Right ventricle myocardium superior (tissue), 1 donor: ENCODE data around the gene KCNJ9. TPM values are rescaled to one million over a fixed set of nuclear protein-coding genes. Genes with fewer than 3 reads are reported as not detected.
A peak's percentile ranks its signal among the peaks of the same experiment; 100 is the strongest.

Experiments used
- ATAC-seq: fragments of 200-7000 bp; cut with Tn5 transposase; one replicate; pipeline ENCODE4 v1.9.1; 2020; ENCODE audit warnings: mild to moderate bottlenecking; ENCODE audit not compliant: poor library complexity
- DNase-seq: peaks from one replicate; pipeline ENCODE4 v3.0.0-alpha.2; 2020
- intact Hi-C: fragments of 100-400 bp; cut with DNase I; formaldehyde crosslinking; loops from one replicate; pipeline ENCODE4 v1.11.2; 2022
- total RNA-seq: library from RNA; stranded (reverse); fragmentation: NEBNext Ultra II Directional; extraction: Animal tissue kit (Norgen Biotek cat#: 25700); gene quantifications from one replicate; pipeline ENCODE4 v1.2.1, GENCODE V29; 2021
- donor health status: DM: no; HTN: yes; CAD: no; lungs with severe emphysema.

KCNJ9 gene
- total RNA-seq, 1 donor from 2014 or later = not detected

DNA sequence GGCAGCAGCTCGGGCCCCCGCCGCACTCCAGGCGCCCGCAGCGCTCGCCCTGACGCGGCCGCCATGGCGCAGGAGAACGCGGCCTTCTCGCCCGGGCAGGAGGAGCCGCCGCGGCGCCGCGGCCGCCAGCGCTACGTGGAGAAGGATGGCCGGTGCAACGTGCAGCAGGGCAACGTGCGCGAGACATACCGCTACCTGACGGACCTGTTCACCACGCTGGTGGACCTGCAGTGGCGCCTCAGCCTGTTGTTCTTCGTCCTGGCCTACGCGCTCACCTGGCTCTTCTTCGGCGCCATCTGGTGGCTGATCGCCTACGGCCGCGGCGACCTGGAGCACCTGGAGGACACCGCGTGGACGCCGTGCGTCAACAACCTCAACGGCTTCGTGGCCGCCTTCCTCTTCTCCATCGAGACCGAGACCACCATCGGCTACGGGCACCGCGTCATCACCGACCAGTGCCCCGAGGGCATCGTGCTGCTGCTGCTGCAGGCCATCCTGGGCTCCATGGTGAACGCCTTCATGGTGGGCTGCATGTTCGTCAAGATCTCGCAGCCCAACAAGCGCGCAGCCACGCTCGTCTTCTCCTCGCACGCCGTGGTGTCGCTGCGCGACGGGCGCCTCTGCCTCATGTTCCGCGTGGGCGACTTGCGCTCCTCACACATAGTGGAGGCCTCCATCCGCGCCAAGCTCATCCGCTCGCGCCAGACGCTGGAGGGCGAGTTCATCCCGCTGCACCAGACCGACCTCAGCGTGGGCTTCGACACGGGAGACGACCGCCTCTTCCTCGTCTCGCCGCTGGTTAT, 2.8 kb downstream of the KCNJ9 start:
- intact Hi-C loops = loop anchor here (5.0 to 10.0 kb wide), 2 partner anchors 37 to 291 kb away; no protein-coding TSS in a partner anchor
- peak; percentile 80 for DNase-seq
- peak; percentile 83 for ATAC-seq

DNA sequence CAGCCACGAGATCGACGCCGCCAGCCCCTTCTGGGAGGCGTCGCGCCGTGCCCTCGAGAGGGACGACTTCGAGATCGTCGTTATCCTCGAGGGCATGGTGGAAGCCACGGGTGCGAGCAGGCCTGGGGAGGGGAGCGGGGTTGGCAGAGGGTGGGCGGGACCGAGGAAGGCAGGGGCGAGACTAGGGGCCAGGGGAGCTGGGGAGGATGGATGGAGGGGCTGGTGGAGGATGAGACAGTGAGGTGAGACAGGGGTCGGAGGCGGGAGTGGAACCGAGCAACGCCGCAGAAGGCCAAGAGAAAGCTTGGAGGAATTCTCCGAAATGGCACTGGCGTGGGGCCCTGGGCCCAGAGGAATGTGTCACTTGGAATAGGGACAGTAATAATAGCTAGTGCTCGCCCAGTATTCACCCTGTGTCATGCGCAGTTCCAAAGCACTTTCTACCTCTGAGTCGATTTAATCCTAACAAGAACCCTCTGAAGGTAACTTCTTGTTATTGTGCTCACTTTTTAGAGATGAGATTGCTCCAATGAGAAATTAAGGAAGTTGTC, 3.5 kb downstream of the KCNJ9 start:
- DNase-seq (no peak), ATAC-seq (no peak)
- intact Hi-C loops = loop anchor here (5.0 to 10.0 kb wide), 2 partner anchors 38 to 290 kb away; no protein-coding TSS in a partner anchor

DNA sequence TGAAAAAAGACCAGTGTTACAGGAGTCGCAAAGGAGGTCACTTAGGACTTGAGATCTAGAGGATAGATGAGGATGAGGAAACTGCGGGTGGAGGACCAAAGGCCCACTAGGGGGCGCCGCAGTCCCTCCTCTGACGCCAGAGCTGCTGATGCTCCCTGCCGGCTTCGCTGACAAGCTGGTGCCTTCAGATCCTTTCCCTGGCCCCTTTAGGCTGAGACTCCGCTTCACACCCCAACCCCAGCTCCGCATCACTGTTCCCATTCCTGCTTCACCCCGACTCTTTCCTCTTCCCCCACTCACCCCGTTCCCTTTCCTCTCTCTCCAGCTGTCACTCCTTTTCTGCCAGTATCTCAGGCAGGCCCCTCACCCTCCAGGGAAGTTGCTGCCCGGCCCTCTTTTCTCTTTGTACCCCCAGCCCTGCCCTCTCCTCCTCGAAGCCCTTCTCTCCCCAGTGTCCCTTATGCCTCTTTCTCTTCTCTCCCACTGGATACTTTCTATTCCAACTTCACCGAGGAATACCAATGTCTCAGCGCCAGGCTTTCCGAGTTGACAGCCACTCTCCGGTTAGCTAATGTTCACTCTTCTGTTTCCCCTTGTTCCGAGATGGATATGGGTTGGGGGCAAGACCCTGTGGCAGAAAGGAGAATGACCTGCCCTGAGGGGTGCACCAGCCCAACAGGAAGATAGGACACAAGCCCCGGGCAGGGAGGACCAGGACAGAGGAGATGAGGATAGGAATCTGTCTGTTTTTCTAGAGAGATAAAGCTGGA, 4.5 kb downstream of the KCNJ9 start:
- peak; percentile 91 for DNase-seq
- intact Hi-C loops = loop anchor here (10.0 kb wide), 1 partner anchor 289 kb away; no protein-coding TSS in a partner anchor
- peak; percentile 82 for ATAC-seq

DNA sequence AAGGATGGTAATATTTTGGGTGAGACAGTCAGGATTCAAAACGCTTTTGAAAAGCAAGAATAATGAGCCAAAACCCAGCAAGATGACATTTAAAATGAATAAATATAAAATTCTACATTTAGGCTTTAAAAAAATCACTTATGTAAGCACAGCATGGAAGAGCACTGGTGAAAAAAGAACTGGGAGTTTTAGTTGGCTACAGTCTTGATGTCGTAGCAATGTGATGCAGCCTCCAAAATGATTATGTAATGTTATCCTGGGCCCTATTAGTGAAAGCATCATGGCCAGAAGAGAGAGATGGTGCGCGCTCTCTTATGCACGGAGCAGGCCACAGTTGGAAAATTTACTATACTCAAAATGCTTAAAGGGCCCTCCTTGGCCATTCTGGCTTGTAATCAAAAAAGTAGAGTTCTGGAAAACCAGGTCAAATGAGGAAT, 5.1 kb downstream of the KCNJ9 start:
- DNase-seq (no peak), ATAC-seq (peak; percentile 54)
- intact Hi-C loops = loop anchor here (10.0 kb wide), 1 partner anchor 288 kb away; no protein-coding TSS in a partner anchor

DNA sequence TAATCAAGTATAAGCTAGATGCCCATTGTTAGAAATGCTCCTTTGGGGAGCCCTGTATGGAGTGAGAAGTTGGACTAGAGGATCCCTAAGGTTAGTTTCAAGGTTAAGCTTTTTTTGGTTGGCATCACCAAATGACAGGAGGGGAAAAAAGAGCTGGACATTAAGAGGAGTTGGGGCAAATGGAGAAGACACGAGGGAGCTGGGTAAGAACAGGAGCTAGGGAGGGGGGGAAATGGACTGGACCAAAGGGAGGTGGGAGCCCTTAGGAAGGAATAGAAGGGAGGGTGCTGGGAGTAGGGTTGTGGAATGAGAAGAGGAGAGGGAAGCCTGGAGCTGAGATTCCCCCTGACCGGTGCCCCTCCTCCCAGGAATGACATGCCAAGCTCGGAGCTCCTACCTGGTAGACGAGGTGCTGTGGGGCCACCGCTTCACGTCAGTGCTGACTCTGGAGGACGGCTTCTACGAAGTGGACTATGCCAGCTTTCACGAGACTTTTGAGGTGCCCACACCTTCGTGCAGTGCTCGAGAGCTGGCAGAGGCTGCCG, 5.9 kb downstream of the KCNJ9 start:
- DNase-seq (no peak), ATAC-seq (no peak)
- intact Hi-C loops = loop anchor here (10.0 kb wide), 1 partner anchor 288 kb away; no protein-coding TSS in a partner anchor

DNA sequence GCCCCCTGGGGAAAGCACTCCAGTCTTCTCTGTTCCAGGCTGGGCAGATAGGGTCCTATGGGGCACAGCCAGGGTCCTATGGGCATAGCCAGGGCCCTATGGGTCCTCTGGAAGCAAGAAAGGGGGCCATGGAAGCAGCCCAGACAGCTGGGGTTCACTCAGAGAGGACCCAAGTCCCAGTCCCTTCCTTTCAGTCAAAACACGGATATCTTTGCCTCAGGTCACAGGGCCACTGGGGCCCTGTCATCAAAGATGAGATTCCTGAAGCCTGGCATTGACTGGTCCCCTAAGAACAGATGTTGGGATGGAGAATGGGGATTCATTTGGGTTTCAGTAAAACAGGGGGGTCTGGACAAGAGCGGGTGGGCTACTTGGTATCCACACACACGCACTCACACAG, 8.5 kb downstream of the KCNJ9 start:
- intact Hi-C loops = loop anchor here (10.0 kb wide), 1 partner anchor 285 kb away; no protein-coding TSS in a partner anchor
- ATAC-seq (no peak), DNase-seq (no peak)

DNA sequence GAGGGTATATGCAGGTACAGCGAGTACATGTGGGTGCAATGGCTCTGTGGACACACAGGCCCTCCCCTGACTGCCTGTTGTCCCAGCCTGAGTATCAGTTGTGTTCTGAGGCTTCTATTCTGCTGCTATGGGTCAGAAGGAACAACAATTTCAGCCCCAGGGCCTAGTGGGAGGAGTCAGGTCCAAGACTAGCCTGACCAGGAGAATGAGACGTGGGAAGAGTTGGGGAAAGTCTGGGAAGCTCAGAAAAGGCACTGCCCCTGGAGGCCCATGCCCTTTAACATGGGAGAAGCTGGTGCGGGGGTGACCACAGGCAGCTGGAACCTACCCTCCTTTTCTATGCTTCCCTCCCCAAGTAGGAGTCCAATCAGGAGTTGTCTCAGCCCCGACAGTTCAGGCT, 9.4 kb downstream of the KCNJ9 start:
- DNase-seq (no peak), ATAC-seq (no peak)
- intact Hi-C loops = no loop called here

DNA sequence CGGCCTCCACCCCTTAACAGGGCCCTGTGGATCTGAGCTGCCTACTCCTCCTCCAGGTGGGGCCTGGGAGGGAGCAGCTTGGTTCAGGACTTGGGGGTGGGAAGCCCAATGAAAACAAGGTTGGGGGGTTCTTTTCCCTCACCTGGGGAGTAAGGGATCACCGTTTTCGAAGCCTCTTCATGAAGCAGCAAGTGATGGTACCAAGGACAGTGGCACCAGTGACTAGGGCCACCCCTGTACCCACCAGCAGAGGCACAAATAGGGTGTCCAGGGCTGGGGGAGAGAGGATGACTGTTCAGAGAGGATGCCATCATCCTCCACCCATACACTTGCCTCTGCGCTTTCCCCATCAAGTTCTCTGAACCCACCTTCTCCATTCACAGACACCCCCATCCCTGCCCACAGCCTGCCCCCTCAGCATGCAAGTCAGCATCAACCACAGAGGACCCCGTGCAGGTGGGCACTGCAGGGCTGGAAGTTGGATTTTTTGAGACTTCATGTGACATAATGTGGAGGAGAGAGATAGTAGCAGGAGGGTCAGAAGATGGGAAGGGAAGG, 10.4 kb downstream of the KCNJ9 start:
- DNase-seq = no peak
- no peak for ATAC-seq
- intact Hi-C loops = no loop called here

DNA sequence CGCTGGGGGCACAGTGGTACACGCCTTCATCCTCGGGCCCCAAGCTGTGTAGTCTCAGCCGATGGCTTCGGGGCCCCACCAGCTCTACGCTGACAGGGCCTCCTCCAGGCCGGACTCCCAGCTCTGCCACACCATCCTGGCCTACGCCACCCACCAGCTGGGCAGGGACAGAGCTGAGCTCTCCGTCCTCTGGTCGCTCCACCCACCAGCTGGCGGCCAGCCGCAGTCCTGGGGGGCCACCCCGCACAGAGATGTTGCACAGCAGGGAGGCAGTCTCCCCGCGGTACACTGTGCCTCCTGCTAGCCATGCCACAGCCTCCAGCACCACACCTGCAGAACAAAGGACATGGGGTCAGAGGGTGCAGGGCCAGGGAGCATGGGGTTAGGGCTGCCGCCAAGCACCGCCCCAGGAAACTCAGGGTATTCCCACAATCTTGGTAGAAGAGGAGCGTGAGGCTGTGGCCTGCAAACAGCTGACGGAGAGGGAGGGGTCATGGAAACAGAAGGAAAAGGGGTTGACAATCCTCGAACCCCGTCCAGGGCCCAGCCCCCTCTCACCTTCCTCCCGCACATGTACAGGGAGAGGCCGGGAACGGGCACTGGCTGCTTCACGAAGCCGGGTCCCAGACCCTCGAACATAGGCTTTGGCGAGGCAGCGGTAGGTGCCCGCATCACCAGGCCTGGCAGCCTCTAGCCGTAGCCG, 11.2 kb downstream of the KCNJ9 start:
- no peak for ATAC-seq
- DNase-seq = no peak
- intact Hi-C loops = no loop called here

DNA sequence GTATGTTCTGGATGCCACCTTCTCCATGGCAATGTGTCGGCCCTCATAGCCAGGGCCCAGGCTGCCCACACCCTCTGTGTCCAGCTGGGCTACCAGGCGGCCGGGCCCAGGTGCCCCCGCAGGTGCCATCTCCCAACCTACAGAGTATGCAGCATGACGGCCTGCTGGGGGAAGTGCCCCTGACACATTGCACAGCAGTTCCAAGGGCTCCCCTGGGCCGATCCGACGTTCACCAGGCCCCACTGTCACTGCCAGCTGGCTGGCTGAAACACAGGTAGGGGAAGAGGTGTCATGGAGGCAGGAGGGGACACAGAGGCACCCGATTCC, 11.7 kb downstream of the KCNJ9 start:
- DNase-seq (no peak), ATAC-seq (no peak)
- intact Hi-C loops = no loop called here

DNA sequence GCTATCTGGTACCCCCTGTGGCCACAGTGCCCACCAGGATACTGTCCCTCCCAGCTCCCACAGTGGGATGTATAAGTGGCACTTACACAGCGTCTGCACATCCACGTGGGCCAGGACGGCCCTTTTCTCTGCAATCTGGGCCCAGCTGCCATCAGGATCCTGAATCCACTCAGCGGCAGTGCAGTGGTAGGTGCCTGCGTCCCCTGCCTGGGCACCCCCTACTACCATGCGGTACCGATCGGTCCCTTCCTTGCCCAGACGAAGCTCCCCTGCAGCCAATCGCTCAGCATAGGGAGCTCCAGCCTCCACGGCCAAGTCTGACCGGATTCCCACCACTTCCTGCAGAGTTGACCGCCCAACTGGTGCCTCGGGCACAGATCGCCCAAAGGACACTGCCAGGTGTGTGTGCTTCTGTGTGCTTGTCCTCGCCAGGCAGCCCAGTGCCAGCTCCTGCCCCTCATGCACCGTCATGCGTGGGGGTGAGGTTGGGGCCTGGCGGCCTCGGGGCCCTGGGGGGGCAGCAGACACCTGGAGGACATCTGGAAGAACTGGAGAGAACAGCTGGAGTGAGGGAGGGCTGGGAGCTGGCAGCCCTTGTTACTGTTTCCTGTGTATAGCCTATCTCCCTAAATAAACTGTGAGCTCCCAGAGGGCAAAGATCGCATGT, 12.4 kb downstream of the KCNJ9 start:
- DNase-seq (no peak), ATAC-seq (no peak)
- intact Hi-C loops = no loop called here

DNA sequence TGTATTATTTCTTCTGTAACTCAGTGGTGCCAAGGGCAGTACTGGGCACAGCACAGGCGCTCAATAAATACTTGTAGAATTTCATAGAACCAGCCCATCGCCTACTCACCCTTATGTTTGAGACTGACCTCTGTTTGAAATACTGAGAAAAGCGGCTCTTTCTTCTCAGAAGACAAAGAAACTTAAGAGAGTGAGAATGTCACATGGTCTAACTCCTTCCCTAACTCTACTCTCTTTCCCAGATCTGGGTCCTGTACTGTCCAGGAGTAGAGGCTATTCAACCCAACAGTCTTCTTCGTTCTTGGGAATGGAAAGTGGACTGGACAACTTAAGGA, 12.9 kb downstream of the KCNJ9 start:
- no peak for ATAC-seq
- intact Hi-C loops = no loop called here
- DNase-seq = no peak

DNA sequence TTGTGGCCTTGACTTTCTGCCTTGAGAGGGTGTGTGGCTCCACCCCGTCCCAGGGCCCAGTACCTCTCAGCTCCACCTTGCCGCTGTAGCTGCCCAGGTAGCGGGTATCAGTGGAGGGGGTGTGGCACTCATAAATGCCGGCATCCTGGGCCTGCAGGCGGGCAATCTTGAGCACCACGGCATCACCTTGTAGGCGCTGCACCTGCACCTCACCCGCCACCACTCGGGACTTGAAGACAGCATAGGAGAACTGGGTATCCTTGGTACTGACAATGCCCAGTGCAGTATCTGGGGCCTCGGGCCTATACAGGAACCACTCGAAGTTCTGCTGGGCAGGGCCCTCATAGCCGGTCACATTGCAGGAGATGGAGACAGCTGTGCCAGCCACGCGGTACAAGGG, 13.5 kb downstream of the KCNJ9 start:
- intact Hi-C loops = no loop called here
- ATAC-seq = no peak

DNA sequence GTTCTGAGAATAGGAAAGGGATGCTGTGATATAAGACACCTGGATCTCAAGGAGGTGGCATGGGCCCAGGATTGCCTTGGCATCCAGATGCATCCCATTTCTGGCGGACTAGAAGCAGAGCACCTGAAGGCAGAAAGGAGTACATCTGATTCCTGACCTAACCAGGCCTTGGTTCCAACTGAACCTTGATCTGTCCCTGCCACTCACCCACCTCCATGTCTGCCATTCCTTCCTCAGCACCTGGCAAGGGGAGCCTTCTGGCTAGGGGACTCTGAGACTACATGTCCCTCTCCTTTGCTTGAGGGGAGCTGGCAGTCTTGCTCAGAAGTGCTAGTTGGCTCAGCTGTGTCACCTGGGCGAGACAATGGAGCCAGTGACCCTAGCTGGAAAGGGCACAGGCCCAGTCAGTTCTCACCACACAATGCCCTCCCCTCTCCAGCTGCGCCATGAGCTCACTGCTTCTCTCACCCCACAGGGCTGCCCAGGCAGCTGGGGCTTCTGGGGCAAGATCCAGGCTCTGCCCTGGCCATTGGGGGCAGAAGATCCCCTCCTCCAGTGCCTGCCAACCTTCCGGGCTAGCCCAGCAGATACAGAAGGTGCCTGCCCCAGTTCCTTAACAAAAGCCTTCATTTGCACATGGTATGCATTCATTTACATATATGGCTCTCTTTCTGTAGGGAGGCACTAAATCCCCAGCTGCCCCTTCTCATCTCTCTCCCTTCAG, 14.2 kb downstream of the KCNJ9 start:
- no peak for ATAC-seq
- DNase-seq = no peak
- intact Hi-C loops = no loop called here

More for the DNA sequence above, 13.5 kb downstream of the KCNJ9 start:
- no peak for DNase-seq

DNA sequence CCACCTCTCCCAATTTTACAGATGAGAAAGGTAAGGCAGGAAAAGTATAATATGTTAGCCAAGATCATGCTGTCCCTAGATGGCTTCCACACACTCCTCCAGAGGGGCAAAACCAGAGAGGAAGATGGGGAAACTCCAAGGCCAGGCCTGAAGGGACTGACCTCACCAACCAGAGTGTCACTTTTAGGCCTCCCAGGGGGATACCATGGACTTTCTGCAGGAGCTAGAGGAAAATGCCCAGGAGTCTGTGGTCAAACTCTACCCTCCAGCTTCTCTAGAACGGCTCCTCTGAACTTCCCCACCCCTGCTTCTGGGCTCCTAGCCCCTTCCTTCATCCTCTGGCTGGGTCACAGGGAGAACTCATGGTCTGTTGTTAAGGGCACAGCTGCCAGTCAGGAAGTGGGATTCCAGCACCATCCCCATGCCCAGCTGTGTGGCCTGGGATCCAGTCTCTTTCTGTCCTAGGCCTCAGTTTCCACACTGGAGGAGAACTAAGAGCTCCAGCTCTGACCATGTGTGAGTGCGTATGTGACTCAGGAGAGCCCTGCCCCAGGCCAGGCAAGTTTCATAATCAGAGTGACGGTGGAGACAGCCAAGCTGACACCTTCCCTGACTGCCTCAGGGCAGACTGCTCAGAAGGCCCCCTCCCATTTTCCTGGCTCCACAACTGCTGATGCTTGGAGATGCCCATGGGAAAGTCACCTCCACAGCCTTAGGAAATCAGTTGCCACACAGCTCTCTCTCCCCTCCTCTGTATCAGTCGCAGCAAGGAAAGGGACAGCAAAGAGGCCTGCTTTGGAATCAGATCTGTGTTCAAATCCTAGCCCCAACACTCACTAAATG, 15.2 kb downstream of the KCNJ9 start:
- DNase-seq = no peak
- ATAC-seq = no peak
- intact Hi-C loops = no loop called here

DNA sequence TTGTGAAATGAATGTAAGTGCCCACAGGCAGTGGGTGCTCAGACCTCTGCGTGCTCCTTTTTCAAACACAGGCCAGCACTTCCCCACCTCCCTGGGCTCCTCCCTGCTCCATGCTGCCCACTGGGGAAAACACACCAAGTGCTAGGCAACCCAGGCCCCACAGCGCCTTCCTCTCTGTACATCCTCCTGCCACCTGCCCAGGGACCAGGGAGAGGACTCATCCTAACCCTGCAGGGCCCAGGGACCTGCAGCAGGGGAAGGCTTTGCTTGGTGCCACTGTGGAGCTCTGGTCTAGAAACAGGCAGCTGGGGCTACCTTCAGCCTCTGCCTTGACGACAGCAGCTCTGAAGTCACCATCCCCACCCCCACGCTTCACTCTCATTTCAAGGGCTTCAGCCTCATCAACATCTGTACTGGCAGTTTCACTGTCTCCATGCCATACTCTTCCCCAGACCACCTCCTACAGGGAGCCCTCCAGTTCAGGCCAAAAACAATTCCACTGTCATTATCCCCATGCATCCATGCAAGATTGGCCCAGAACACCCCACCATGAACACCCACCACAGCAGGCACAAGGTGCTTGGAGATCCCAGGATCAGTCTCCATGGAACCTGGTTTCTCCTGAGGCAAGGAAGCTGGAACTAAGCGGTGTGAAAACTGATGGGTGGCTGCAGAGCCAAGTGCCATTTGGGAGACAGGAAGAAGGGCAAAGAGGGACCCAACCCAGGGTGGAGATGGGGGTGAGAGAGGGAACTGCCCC, 16.0 kb downstream of the KCNJ9 start:
- intact Hi-C loops = no loop called here
- DNase-seq (no peak), ATAC-seq (no peak)
